Ascending aorta (tissue), 2 donors: Measurements from ENCODE around the gene STXBP6. TPM values are rescaled to one million over a fixed set of nuclear protein-coding genes. Genes with fewer than 3 reads are reported as not detected.

Source experiments
- DNase-seq, 2 donors: peaks; one replicate each; pipeline ENCODE4 v3.0.0-alpha.2; 2019; ENCODE audit warnings: low spot score in 2 of 2
- H3K27ac ChIP-seq, 2 donors: fragments of 200-600 bp; sonication (generic); one replicate each; pipeline ENCODE4 v1.5.1; 2016 to 2017; ENCODE audit warnings: mild to moderate bottlenecking in 1 of 2
- H3K27me3 ChIP-seq: fragments of 200-600 bp; sonication (generic); one replicate; pipeline ENCODE4 v1.5.1; 2017
- H3K36me3 ChIP-seq, 2 donors: fragments of 200-600 bp; sonication (generic); one replicate each; pipeline ENCODE4 v1.5.1; 2016
- H3K4me1 ChIP-seq, 2 donors: fragments of 200-600 bp; sonication (generic); one replicate each; pipeline ENCODE4 v1.5.1; 2016 to 2017; ENCODE audit warnings: mild to moderate bottlenecking in 1 of 2
- H3K4me3 ChIP-seq, 2 donors: fragments of 200-600 bp; sonication (generic); one replicate each; pipeline ENCODE4 v1.5.1; 2016 to 2017; ENCODE audit warnings: mild to moderate bottlenecking in 1 of 2
- H3K9me3 ChIP-seq, 2 donors: fragments of 200-600 bp; sonication (generic); one replicate each; pipeline ENCODE4 v1.5.1; 2016
- CTCF ChIP-seq, 3 experiments: fragments of 200-600 bp in 2 of 3; fragments of 450-650 bp in 1 of 3; sonication (generic) in 2 of 3; IDR thresholded peaks; one replicate each; pipeline ENCODE4 v1.5.1; 2016 to 2019; ENCODE audit warnings: antibody characterized with exemption in 3 of 3, mild to moderate bottlenecking in 1 of 3, moderate library complexity in 1 of 3
- intact Hi-C: fragments of 100-400 bp; cut with DNase I; formaldehyde crosslinking; loops from one replicate; pipeline ENCODE4 v1.15.1; 2023
- total RNA-seq: library from RNA; depleted of rRNA; stranded (reverse); fragments of >200 nt; gene quantifications from one replicate; pipeline ENCODE4 v1.1.0, GENCODE V29; 2016

The STXBP6 gene
- total RNA-seq, 1 donor from 2014 or later: 0.21 TPM

GRCh38 chr14:24984846-24985589, 64.9 kb downstream of the STXBP6 start:
- H3K27me3 ChIP-seq: no peaks in the 10 kb centered on the region
- no peak for DNase-seq
- no peak for TF ChIP-seq CTCF (IDR thresholded peaks at IDR 0.05)
- no peak overlapping the region for H3K4me3 ChIP-seq
- no peak overlapping the region for H3K27ac ChIP-seq
- H3K4me1 ChIP-seq: no peaks in the 10 kb centered on the region
- H3K9me3 ChIP-seq: no peaks in the 10 kb centered on the region
- H3K36me3 ChIP-seq: no peaks in the 10 kb centered on the region
- intact Hi-C loops: no loop called here

- intact Hi-C loops: no loop called here
- Histone ChIP-seq H3K36me3 (no peaks in the 10 kb centered on the region), H3K27ac (no peak overlapping the region), H3K9me3 (no peaks in the 10 kb centered on the region), H3K27me3 (no peaks in the 10 kb centered on the region), H3K4me1 (no peaks in the 10 kb centered on the region), H3K4me3 (no peak overlapping the region)
- no peak for DNase-seq
- TF ChIP-seq CTCF (IDR thresholded peaks at IDR 0.05): no peak
Observed at GRCh38 chr14:24982472-24983155, 67.3 kb downstream of the STXBP6 start.

DNA sequence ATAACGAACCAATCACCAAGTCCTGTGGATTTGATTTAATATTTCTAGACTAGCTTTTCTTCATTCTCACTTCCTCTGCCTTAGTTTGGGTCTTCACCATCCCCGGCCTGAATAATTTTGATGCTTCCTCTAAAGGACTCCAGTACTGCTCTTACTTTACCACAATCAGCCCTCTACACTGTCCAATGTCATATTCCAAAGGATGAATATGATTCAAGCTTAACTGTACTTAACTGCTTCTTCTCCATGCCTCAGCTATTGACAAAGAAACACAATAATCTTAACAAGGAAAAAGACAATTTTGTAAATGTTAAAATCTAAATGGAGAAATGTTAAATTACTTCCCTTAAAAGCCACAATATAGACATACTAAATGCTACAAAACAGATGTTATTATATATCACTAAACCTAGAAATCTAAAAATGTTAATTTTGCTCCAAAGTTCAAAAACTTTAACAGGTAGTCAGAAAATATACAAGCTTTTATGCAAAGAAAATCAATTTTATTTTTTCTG, 70.2 kb downstream of the STXBP6 start:
- no peak for TF ChIP-seq CTCF (IDR thresholded peaks at IDR 0.05)
- no peaks in the 10 kb centered on the region for H3K9me3 ChIP-seq
- no peak overlapping the region for H3K27ac ChIP-seq
- intact Hi-C loops: no loop called here
- no peaks in the 10 kb centered on the region for H3K27me3 ChIP-seq
- H3K36me3 ChIP-seq: no peaks in the 10 kb centered on the region
- H3K4me1 ChIP-seq: no peaks in the 10 kb centered on the region
- no peak overlapping the region for H3K4me3 ChIP-seq
- DNase-seq: no peak

DNA sequence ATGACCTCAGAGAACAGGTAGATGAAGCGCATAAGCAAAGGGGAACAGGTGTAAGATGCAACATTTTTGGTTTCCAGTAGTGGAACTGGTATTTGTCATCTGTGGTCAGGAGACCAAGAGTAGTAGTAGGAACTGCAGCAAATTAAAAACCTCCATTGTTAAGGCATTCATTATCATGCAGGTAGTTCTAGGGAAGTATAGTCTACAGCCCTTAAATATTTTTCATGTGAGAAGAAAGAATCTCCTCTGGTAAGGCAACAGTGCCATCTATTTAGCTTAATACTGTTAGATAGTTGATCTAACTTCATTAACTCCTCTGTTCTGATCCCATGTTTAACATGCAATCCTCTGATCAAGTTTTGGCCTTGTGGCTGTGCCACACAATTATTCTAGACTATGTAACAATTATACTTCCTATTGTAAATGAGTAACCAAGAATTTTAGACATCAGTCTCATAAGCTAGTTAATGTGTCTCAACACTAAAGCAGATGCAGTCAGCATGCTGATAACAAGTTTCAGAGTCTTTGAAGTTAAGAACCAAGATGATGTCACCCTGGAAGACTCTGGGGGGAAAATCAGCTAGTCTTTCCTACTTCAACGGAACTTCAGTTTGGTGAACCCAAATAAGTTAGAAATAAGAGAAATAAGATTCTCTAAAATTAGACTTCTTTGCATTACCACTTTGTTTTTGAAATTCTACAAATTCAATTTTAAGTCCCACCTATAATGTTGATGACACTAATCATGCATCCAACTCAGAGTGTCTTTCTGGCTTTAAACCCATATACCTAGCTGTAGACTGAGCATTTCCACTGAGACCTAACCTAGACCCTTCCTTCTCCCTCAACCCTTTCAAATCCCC, 70.9 kb downstream of the STXBP6 start:
- intact Hi-C loops: no loop called here
- Histone ChIP-seq H3K4me1 (no peaks in the 10 kb centered on the region), H3K36me3 (no peaks in the 10 kb centered on the region), H3K4me3 (no peak overlapping the region), H3K27me3 (no peaks in the 10 kb centered on the region), H3K9me3 (no peaks in the 10 kb centered on the region), H3K27ac (no peak overlapping the region)
- DNase-seq: no peak
- no peak for TF ChIP-seq CTCF (IDR thresholded peaks at IDR 0.05)

DNA sequence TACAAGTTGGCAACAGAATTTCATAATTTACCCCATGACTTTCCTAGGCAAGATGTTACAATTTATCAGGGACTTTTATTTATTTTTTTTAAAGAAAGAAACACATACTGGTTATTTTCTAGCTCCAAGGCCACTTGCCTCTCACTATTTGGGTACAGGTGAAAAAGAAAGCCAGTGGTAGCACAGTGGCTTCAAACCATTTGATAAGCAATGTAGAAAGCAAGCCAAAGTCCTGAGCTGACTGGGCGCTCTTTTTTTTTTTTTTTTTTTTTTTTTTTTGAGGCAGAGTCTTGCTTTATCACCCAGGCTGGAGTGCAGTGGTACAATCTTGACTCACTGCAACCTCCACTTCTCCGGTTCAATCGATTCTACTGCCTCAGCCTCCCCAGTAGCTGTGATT, 73.3 kb downstream of the STXBP6 start:
- no peaks in the 10 kb centered on the region for H3K4me1 ChIP-seq
- no peaks in the 10 kb centered on the region for H3K36me3 ChIP-seq
- H3K27me3 ChIP-seq: no peaks in the 10 kb centered on the region
- H3K4me3 ChIP-seq: no peak overlapping the region
- no peaks in the 10 kb centered on the region for H3K9me3 ChIP-seq
- TF ChIP-seq CTCF (IDR thresholded peaks at IDR 0.05): no peak
- no peak for DNase-seq
- intact Hi-C loops: no loop called here
- no peak overlapping the region for H3K27ac ChIP-seq
